GM19099 (cell line): ENCODE measurements around the gene TTC23.

ENCODE experiments used
- POLR2A ChIP-seq: IDR thresholded peaks from 3 replicates; pipeline ENCODE4 v1.6.1; 2011; ENCODE audit warnings: low read depth; ENCODE audit not compliant: insufficient read length; ENCODE audit errors: extremely low read depth

TTC23 gene

DNA sequence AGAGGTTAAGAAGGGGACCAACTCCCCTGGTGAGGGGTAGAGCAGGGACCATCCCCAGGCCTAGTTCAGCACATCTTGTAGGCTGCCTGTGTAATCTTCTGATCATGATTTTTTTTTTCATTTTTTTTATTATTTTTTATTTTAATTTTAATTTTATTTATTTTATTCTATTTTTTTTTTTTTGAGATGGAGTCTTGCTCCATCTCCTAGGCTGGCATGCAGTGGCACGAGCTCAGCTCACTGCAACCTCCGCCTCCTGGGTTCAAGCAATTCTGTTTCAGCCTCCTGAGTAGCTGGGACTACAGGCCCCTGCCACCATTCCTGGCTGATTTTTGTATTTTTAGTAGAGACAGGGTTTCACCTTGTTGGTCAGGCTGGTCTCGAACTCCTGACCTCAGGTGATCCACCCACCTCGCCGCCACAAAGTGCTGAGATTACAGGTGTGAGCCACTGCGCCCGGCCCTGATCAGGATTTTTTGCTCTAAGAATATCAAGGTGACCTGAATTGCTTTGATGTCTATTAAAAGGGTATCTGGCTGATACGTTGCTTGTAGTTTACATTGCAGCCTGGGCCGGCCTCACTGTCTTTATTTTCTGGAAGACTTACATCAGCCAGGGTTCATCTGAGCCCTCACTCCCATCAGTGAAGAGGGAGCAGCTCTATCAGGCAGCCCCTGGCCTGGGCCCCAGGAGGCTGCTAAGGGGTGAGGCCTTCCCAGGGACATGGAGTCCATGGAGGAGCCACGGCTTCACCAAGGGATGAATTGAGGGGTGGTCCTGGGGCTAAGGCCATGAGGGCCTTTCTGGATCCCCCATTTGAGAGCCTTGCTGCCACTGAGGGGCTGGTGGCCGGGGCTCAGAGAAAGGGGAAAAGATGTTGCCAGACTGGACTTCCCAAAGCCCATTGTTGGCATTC is 133.8 kb downstream of the TTC23 start:
- no peak for TF ChIP-seq POLR2A

DNA sequence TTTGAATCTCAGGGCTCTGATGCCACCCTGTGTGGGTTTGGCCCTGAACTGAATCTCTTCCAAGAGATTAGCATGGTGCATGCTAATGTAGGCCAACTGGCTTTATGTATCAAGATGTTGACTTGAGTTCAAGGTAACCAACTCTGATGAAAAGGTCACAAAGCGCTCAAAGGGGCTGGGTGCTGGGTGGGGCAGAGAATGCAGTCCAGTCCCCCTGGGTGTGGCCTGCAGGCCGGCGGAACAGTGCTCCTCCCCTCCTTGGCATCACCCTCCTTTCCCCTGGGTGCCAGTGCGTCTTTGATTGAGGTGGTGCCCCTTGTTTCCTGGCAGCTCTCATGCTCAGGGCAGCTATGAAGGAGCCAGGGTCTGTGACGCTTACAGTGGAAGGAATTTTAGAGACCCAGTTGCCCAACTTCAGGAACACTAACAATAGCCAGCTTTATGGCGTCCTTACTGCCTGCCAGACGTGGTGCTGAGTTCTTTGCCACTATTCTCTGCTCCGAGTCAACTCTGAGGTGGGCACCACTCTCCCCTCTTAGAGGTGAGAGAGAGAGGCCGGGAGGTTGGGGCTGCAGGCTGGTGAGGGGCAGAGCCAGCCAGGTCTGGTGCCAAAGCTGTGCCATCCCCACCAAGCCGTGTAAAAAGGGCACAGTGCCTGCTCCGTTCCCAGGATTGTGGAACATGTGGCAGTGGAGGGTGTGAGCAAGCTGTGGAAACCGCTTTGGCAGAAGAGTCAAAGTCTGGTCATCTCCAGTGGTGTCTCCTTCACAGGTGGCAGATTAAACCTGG is 134.7 kb downstream of the TTC23 start:
- TF ChIP-seq POLR2A: no peak

GRCh38 chr15:99113547-99114271 is 135.7 kb downstream of the TTC23 start:
- TF ChIP-seq POLR2A: no peak

- no peak for TF ChIP-seq POLR2A
Observed at GRCh38 chr15:99110581-99111320, 138.6 kb downstream of the TTC23 start.

- TF ChIP-seq POLR2A: no peak
Observed at GRCh38 chr15:99110093-99110492, 139.3 kb downstream of the TTC23 start.

DNA sequence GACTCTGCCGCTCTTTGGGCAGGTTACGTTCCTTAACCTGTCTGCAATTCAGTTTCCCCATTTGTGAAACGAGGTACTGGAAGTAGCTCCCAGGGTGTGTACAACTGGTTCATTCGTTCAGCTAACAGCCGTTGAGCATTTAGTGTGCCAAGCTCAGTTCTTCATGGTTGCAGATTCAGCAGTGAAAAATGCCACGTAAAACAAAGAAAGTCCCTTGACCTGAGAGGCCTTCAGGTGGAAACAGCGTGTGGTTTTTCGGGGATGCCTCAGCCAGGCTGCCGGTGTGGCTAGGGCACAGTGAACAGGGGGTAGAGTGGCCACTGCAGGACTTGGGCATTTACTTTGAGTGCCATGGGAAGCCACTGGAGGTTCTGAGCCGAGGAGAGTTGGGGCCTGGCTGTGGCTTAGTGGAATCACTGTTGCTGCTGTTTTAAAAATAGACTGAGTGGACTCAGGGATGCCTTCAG is 139.8 kb downstream of the TTC23 start:
- no peak for TF ChIP-seq POLR2A

DNA sequence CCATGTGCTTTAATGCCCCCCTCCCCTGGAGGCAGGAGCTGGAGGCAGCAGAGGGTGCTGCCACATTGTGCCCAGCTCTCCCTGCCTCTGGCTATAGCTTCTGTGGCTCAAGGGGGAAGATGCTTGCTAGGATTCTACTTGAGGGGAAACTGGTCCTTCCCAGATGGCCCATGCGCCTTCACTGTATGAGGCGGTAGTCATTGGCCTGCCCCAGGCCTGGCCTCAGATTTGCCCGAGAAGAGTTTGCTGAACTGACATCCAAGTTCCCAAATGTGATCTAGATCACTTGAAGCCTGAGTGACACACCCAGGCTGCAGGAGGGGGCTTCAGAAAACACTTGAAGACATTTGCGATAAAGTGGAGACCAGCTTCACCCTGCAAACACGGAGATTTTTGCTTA is 140.4 kb downstream of the TTC23 start:
- no peak for TF ChIP-seq POLR2A

- TF ChIP-seq POLR2A: no peak
Observed at GRCh38 chr15:99106417-99107220, 142.8 kb downstream of the TTC23 start.

DNA sequence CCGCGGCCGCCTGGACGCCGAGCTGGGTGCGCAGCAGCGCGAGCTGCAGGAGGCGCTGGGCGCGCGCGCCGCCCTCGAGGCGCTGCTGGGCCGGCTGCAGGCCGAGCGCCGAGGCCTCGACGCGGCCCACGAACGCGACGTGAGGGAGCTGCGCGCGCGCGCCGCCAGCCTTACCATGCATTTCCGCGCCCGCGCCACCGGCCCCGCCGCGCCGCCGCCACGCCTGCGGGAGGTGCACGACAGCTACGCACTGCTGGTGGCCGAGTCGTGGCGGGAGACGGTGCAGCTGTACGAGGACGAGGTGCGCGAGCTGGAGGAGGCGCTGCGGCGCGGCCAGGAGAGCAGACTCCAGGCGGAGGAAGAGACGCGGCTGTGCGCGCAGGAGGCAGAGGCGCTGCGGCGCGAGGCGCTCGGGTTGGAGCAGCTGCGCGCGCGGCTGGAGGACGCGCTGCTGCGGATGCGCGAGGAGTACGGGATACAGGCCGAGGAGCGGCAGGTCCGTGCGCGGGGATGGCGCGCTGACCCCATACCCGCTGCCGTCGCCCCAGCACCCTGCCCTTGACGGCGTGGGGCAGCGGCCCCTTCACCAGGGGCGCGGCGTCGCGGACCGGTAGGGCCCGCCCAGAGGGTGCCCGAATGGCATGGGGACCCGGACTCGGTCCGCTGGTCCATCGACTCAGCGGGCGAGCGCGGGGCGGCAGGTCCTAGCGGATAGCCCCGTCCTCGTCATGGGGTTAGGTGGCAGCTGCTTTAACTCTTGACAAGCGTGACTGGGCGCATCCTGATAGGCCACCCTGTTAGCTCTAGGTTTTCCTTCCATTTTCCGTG is 143.7 kb downstream of the TTC23 start:
- no peak for TF ChIP-seq POLR2A

DNA sequence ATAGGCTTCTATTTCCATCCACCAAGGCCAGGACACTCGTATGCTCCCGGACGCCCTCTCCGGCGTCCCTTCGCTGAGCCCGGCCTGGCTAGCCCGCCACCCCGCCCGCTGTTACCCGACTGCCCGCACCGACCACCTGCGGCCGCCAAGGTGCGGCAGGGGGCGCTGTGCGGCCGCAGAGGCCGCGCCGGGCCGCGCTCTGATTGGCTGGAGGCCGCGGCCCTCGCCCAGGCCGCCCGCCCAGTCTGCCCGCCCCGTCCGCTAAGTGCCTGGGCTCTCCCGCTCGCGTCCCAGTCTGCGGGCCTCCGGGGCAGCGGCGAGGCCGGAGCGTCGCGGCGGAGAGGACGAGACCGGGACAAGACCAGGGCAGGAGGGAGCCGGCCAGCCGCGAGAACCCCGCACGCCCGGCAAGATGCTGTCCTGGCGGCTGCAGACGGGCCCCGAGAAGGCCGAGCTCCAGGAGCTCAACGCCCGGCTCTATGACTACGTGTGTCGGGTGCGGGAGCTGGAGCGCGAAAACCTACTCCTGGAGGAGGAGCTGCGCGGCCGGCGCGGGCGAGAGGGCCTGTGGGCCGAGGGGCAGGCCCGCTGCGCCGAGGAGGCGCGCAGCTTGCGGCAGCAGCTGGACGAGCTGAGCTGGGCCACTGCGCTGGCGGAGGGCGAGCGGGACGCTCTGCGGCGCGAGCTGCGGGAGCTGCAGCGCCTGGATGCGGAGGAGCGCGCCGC is 144.4 kb downstream of the TTC23 start, which contains the start of gene SYNM:
Gene SYNM, plus strand, starts transcription at position 293 of the 726 bp plus-strand sequence. Its CDS starts 120 bp downstream, at position 413.
- TF ChIP-seq POLR2A: no peak

DNA sequence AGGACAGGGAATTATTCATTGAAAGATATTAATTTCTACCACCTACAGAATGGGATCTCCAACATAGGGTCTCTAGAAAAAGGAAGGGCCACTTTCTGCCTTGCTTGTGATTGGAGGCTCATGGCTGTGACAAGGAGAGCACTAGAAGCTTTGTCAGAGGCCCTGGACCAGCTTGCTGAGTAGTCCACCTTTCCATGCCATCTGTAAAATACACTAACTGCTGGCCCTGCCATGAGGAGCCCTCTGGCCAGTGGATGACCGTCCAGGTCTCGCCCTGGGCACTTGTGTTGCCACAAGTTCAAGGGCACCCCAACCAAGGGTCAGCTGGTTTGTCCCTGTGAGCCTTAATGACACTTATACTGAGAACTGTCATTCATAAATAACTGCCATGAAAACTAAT is 146.1 kb downstream of the TTC23 start:
- TF ChIP-seq POLR2A: no peak

DNA sequence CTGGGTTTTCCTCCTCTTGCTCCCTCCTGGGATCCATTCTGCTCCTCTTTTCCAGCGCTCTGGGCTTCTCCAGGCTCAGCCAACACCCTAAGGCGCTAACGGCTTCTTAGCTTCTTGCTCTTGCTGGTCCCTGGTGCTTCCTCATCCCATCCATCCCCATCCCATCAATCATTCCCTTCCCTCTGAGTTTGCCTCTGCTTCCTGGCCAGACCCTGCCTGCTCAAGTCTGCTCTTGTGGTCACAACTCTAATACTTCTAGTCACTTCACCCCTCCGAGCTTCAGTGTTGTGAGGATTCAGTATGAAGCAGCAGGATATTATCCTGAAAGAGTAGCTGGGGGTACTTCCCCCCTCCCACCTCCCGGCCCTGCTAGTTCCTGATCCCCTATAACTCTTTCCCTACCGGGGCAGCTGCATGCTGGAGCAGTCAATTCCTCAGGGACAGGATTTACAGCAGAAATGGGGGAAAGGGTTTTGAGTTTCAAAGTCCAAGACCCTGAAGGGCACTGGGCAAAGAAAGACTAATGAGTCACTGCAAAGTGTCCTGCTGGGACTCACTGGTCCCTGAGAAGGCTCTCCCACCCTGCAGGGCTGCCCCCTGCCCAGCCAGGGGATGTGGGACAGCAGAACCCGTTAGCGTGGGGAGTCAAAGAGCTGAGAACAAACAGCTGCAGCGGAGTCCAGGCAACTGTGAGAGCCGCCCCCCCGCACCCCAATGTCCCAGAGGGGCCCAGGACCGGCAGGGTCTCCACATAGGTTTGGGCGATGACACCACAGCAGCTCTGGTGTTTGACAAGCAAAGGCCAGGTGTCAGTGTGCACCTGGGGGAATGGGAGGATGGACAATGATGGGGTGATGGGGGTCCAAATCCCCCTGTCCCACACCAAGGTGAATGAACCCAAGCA is 146.8 kb downstream of the TTC23 start:
- no peak for TF ChIP-seq POLR2A
